ENCODE measurements around the gene PARK7.

DNA sequence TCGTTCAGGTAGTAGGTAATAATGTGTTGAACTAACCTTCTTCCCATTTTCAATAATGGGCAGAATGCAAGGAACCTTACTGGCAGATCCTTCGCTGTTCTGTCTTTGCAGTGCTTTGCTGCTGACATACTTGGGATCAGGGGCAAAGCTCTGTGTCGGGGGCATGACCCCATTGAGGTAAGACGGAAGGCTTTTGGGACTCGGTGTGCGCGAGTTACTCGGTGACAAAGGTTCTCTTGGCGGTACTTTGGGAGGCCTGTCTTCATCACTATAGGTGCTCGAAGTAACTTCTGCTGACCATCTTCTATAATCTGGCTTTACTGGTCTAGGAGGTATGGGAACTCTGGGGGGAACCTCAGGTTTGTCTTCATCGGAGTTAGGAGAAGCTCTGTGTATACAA is 51.9 kb downstream of the PARK7 start:
- TF ChIP-seq POLR2A (IDR thresholded peaks at IDR 0.05; ENCODE audit: low read depth, low read length) (no peak), TAF1 (IDR thresholded peaks at IDR 0.05; ENCODE audit: low read depth, low read length) (no peak), POLR2AphosphoS5 (IDR thresholded peaks at IDR 0.05; ENCODE audit: low read depth, low read length) (no peak), SPI1 (IDR thresholded peaks at IDR 0.05; ENCODE audit: low read depth, low read length) (no peak), PAX5 (IDR thresholded peaks at IDR 0.05; ENCODE audit: insufficient read depth, low read length, severe bottlenecking) (no peak), POU2F2 (IDR thresholded peaks at IDR 0.05; ENCODE audit: low read depth, low read length) (no peak)

All from GM12891 (cell line).